T-helper 2 cell treated with Interferon-gamma antibody and Interleukin-4, amounts not matched to agents 100 ng/mL and 5 ng/mL, for 36 hours (primary cell): ENCODE data around the gene MOB3A. TPM values are rescaled to one million over a fixed set of nuclear protein-coding genes. Genes with fewer than 3 reads are reported as not detected.
"Not testable (repeated sequence)": the region's sequence is repeated elsewhere in the genome, so short reads cannot be mapped to it uniquely, and the experiment has no call there.

Source experiments
- intact Hi-C: fragments of 100-400 bp; cut with micrococcal nuclease; formaldehyde crosslinking; loops from one replicate; pipeline ENCODE4 v1.15.1; 2023
- total RNA-seq: library from RNA; stranded (reverse); gene quantifications from 2 replicates; pipeline ENCODE4 v1.2.3, GENCODE V29; 2022

Gene MOB3A
- total RNA-seq, 1 donor from 2014 or later = 239 TPM

DNA sequence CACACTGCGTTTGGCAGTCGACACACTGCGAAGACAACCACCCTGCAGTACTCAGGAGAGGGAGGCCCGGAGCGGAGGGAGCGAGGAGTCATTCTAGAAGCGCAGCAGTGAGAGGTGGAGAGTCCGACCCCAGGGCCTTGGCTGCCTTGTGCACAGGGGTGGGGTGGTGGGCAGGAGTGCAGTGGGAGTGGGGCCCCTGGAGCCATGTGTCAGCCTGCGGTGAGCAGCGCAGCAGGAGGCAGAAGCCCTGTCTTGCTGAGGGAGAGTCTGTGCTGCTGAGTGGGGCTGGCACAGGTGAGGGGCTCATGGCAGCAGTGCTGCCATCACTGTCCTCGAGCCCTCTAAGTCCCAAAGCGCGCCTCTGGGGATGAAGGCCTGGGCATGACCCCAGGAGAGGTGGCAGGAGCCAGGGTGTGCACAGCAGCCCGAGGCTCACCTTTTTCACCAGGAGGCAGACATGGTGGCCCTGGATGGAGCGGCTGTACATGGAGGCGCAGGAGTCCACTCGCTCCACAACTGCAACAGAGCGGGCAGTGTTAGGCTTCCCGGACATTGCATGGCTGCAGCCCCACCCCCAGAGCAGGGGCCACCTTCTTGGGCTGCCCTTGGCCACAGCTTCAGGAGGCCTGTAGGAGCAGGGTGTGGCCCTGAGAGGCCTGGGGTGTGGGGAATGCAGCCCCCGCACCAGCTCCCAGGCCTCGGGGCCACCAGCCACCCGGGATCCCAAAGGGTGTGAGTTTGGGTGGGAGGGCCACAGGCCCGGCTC lies 12.3 kb upstream of the MOB3A start:
- intact Hi-C loops = no loop called here

DNA sequence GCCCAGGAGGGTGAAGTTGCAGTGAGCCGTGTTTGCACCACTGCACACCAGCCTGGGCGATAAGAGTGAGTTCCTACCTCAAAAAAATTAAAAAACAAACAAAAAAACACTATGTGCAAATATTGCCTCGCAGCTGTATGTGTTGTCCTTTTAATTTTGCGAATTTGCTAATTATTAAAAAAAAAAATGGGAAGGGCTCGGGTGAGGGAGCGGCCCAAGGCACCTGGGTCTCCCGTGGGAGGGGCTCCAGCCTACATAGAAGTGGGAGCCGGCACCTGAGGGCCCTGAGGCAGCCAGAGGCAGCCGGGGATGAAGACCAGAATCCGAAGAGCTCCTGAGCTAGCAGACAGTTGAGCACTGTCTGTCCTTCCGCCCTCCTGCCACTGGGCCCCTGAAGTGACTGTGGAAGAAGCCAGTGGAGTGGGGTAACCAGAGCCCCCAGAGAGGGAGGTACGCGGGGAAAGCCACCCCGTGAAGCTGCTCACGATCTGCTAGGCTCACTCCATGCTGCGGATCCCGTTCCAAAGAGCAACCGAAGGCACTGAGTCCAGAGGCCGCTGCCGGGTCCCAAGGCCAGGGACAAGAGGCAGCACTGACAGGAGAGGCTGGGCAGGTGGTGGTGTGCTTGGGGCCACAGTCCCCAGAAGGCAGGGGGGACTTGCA lies 7.0 kb upstream of the MOB3A start:
- intact Hi-C loops = no loop called here

DNA sequence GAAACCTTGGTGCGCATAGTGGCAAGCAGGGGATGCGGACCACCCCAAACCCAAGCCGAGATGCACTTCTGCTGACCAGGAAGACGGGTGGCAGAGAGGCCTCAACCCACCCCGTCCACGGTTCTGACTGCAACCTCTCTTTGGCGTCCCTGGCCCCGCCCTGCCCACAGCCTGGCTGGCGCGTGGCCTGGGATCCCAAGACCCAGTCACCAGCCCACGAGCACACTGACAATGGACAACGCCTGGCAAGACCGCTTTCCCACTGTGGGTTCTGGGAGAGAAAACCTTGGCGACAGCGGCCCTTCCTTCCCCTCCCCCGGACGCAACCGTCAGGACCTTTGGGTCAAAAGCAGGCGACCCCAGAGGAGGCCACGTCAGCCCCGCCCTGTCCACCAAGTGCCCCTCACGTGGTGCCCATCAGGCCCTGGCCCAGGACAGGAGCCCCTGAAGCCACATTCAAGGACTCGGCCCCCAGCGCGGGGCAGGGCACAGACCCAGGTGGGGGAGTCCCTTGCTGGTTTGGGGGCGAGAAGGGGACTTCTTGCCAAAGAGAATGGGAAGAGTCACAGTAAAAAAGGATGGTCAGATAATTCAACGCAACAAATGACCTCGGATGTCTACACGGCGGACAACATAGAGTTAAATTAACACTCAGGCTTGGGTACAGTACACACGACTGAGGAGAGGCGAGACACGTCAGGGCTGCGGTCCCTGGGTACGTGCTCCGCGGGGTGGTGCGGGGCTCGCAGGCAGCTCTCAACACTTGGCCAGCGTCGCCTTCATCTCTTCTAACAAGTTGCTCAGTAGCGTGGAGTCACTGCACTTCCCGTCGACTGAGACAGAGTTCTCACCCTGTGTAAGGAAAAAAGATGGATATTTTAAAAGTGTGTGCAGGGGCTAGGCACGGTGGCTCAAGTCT lies 5.5 kb upstream of the MOB3A start:
- intact Hi-C loops = no loop called here

DNA sequence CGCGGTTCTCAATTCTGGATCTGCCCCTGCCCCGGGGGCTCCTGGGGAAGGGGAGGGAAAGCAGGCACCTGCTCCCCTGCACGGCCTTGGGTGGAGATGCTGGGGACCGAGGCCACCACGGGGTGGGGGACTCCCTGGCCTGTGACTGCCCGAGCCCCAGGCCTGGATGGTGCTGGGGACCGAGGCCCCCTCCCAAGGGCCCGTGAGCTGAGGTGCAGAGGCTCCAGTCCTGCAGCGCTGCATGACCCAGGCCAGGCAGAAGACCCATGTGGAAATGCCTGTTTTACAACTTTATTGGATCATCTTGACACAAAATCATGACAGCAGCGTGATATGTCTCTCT lies 4.6 kb upstream of the MOB3A start:
- intact Hi-C loops = no loop called here

DNA sequence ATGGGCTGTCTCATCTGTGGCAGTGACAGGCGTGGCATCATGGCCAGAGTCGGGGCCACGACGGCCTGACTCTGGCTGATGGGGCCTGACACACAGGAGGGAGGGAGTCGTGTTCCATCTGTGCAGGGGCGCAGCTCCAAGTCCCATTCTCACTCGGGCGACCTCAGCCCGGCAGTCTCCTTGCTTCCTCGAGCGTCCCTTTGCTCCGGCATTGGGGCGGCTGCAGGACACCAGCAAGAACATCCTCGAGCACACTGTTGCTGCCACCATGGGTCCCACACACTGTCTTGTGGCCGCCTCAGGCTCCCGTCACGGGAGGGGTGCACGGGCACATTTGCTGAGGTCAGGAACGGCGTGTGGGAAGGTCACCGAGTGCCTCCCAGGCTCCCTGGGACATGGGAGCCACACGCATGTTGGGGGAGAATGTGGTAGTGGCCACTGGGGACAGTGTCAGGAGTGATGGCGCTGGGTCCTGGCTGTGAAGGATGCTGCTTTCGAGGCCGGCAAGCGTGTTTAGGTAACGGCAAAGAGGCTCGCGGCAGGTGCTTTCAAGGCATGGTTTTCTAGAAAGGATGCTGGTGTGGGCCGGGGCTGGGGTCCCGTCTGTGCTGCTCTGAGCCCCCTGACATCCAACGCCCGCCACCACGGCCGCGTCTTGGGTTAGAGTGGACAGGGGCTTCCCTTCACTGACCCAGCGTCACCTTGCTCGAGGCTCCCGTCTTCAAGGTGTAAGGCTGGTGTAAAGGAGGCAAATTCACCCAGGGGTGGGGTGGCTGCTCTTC lies 4.0 kb upstream of the MOB3A start:
- intact Hi-C loops = loop anchor here (5.0 to 10.0 kb wide), 3 partner anchors 137 to 215 kb away; partner anchors contain the start of genes ABHD17A, PLEKHJ1 and SF3A2

DNA sequence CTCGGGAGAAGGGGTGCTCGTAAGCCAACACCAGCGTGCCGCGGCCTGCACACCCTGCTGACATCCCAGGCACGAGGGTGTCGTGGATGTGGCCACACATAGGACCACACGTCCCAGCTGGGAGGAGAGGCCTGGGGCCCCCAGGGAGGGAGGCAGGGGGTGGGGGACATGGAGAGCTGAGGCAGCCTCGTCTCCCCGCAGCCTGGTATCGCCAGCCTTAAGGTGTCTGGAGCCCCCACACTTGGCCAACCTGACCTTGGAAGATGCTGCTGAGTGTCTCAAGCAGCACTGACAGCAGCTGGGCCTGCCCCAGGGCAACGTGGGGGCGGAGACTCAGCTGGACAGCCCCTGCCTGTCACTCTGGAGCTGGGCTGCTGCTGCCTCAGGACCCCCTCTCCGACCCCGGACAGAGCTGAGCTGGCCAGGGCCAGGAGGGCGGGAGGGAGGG lies 3.0 kb upstream of the MOB3A start:
- intact Hi-C loops = loop anchor here (5.0 to 10.0 kb wide), 3 partner anchors 138 to 214 kb away; partner anchors contain the start of genes ABHD17A, PLEKHJ1 and SF3A2

DNA sequence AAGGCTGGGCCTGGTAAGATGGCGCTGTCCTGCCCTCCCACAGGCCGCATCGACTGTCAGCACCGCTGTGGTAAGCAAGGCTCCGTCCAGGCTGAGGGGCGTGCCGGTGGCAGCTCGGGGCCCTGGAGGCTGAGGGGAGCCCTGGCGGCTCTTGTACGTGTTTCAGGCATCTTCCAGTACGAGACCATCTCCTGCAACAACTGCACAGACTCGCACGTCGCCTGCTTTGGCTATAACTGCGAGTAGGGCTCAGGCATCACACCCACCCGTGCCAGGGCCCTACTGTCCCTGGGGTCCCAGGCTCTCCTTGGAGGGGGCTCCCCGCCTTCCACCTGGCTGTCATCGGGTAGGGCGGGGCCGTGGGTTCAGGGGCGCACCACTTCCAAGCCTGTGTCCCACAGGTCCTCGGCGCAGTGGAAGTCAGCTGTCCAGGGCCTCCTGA lies 1.8 kb upstream of the MOB3A start:
- intact Hi-C loops = loop anchor here (2.0 to 10.0 kb wide), 5 partner anchors 37 to 213 kb away; partner anchors contain the start of genes ABHD17A, MKNK2, PLEKHJ1 and SF3A2

DNA sequence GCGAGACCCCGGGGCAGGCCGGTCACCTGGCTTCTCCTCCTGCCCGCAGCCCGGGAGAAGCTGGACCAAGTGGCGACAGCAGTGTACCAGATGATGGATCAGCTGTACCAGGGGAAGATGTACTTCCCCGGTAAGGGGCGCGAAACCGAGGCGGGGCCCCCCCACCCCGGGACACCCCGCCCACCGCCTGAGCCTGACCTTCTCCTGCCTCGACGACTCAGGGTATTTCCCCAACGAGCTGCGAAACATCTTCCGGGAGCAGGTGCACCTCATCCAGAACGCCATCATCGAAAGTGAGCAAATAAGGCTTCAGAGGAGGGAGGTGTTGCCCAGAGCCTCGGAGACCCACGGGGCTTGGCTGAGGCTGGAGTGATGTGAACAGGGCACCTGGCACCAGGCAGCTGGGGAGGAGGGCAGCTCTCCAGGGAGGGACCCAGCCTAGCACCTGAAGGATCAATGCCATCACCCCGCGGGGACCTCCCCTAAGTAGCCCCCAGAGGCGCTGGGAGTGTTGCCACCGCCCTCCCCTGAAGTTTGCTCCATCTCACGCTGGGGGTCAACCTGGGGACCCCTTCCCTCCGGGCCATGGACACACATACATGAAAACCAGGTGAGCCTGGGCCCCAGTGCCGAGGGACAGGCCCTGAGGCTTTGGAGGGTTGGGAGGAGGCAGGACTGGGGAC lies 1.2 kb upstream of the MOB3A start:
- intact Hi-C loops = loop anchor here (2.0 to 10.0 kb wide), 5 partner anchors 37 to 213 kb away; partner anchors contain the start of genes ABHD17A, MKNK2, PLEKHJ1 and SF3A2

DNA sequence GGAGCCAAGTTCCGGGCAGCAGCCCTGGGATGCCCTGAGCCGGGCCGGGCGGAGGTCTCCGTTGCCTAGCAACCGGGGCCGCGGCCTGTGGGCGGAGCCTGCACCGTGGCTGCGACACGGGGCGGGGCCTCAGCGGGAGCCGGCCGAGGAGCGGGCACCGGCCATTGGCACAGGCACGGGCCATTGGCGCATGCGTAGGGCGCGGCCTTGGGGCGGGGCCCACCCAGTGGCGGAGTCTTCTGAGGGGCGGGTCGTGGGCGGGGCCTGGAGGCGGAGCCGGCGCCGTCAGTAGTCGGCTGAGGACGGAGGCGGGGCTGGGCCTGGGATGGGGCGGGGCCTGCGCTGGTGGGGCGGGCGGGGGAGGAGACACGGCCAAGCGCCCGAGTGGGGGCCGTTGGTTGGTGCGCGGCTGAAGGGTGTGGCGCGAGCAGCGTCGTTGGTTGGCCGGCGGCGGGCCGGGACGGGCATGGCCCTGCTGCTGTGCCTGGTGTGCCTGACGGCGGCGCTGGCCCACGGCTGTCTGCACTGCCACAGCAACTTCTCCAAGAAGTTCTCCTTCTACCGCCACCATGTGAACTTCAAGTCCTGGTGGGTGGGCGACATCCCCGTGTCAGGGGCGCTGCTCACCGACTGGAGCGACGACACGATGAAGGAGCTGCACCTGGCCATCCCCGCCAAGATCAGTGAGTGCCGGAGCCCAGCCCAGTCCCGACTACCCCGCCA lies 515 bp upstream of the MOB3A start, which contains the start of gene IZUMO4:
TSS of gene IZUMO4 (plus strand) at position 436 of the 723 bp plus-strand sequence. CDS start at position 467, 31 bp downstream.
- intact Hi-C loops = loop anchor here (1.0 to 10.0 kb wide), 10 partner anchors 11 to 212 kb away; partner anchors contain the start of genes ABHD17A, AP3D1, CSNK1G2 and MKNK2

DNA sequence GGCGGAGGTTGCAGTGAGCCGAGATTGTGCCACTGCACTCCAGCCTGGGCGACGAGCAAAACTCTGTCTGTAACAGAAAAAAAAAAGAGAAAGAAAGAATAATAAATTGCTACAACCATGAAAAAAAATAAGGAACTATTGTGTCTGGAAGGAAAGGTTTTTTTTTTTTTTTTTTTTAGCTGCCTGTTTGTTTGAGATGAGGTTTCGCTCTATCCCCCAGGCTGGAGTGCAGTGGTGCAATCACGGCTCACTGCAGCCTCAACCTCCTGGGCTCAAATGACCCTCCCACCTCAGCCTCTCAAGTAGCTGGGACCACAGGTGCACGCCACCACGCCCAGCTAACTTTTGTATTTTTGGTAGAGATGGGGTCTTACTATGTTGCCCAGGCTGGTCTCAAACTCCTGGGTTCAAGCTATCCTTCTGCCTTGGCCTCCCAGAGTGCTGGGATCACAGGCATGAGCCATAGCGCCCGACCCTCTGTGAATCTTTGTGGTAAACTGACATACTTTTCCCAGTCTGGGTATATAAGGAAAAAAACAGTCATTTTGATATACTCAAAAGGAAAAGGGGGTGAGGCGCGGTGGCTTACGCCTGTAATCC lies 4.1 kb downstream of the MOB3A start:
- intact Hi-C loops = loop anchor here (10.0 kb wide), 1 partner anchor 207 kb away; the partner anchor contains the start of gene ABHD17A

DNA sequence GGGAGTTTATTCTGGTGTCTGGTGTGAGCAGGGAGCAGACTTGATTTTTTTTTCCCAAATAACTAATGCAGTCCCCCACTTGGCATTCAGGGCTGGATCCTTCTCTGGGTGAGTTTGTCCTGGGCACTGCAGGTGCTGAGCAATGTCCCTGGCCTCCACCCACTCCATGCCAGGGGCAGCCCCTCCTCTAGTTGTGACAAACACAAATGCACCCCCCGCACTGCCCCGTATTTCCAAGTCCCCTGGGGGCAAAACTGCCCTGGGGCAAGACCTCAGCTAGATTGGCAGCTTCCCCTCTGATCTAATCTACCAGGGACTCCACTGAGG lies 6.4 kb downstream of the MOB3A start:
- intact Hi-C loops = loop anchor here (10.0 kb wide), 1 partner anchor 205 kb away; the partner anchor contains the start of gene ABHD17A

DNA sequence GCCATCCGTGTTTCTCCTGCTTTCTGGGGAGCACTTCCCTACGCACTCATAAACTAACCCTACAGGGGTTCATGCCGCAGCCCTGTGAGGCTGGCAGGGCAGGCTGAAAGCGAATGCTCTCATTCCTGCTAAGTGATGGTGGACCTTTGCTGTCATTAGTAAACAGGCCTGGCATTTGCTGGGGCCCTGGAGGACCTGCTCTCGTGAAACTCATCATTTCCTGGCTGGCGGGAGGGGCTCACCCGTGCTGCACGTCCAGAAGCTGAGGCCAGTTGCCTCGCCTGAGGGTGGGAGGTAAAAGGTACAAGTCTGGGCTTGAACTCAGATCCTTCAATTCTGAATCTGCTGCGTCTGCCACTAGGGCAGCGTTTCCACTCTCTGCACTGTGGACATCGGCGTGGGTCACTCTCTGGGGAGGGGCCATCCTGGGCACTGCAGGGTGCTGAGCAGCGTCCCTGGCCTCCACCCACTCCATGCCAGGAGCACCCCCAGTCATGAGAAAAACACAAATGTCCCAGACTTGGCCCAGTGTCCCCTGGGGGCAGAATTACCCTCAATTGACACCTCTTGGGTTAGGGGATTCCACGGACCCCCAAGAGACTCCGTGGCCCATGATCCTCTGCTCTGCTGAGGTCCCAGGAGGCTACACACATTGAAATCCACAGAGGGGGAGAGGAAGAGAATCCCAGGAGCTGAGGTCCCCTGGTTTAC lies 7.0 kb downstream of the MOB3A start:
- intact Hi-C loops = no loop called here

DNA sequence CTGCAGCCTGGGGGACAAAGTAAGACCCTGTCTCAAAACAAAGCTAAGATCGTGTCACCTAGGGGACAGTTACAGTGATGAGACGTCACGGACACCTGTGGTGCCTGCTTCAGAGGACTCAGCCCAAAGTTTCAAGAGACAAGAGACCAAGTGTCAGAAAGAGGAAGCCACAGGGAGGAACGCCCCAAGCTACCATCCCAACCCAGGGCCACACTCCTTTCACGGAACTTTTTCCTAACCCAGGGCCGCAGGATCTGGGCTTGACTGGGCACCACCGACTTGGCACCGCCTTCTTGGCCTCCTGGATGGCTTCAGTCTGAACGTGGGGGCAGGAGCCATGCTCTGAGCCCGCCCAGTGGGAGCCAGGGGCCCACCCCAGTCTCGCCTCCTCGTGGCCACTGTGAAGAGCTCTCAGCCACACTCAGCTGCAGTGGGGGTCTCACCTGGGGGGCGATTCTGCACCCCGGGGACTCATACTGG lies 8.5 kb downstream of the MOB3A start:
- intact Hi-C loops = no loop called here

DNA sequence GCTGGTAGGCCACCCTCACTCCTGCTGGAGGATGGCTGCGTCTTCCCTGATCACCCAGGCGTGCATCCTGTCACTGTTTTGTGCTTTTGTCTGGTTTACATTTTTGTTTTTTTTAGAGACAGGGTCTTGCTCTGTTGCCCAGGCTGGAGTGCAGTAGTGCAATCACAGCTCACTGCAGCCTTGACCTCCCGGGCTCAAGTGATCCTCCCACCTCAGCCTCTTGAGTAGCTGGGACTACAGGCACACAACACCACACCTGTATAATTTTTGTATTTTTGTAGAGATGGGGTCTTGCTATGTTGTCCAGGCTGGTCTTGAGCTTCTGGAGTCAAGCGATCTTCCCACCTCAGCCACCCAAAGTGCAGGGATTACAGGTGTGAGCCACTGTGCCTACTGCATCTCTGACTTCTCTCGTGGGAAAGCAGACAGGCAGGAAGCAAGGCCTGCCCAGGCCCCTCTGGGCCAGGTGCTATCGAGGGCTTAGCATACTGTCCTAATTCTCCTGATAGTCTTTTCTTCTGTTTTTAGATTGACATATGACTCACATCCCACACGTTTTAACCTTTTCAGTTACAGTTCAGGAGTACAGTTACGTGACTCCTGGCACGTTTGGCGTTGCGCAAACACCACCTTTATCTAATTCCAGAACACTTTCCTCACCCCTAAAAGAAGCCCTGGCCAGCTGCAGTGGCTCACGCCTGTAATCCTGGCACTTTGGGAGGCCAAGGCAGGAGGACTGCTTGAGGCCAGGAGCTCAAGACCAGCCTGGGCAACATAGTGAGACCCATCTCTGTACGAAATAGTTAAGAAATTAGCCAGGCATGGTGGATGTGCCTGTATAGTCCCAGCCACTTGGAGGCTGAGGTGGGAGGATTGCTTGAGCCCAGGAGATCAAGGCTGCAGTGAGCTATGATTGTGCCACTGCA lies 9.2 kb downstream of the MOB3A start:
- intact Hi-C loops = not testable (repeated sequence)

DNA sequence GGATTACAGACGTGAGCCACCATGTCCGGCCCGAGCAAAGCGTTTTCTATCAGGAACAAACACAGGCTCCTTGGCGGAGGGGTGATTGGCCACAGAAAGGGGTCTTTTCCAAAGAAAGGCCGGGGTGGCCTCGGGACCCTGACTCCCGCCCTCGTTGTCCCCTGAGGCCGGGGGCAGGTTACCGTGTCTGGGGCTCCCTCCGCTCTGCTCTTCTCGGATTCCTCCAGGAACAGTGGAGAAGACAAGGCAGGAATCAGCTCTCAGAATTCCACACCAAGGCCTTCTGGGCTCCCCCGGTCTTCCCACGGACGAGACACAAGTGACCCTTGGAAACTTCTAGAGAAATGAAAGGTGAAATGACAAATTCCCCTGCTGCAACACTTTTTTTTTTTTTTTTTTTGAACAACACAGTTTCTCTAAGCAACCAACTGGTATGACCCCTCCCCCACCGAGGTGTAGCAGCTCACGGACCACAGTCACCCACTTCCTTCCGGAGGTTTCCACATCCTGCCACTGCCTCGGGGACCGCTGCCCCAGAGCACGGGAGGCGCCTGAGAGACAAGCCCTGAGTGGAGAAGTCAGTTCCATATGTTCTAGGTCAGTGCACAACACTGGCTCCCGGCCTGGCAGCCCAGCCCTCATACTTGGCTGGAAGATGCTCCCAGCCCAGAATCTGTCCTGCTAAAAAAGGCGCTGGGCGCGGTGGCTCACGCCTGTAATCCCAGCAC lies 11.0 kb downstream of the MOB3A start:
- intact Hi-C loops = loop anchor here (1.0 to 5.0 kb wide), 4 partner anchors 11 to 143 kb away; partner anchors contain the start of genes BTBD2, IZUMO4 and MOB3A
